GM04503 (cell line): ENCODE data around the gene SHROOM3.
"Not testable (repeated sequence)": the region's sequence is repeated elsewhere in the genome, so short reads cannot be mapped to it uniquely, and the experiment has no call there.

Experiments used
- DNase-seq: peaks from one replicate; pipeline ENCODE4 v3.0.0-alpha.2; 2012; ENCODE audit warnings: low read depth

Gene SHROOM3

GRCh38 chr4:76723924-76724323 lies 288.9 kb downstream of the SHROOM3 start:
- DNase-seq, result peak; percentile 69

- DNase-seq, result no peak
These were observed 290.0 kb downstream of the SHROOM3 start for GRCh38 chr4:76725039-76725438.

GRCh38 chr4:76726176-76726575 lies 291.1 kb downstream of the SHROOM3 start:
- DNase-seq, result no peak

GRCh38 chr4:76726631-76727030 lies 291.6 kb downstream of the SHROOM3 start:
- DNase-seq, result no peak

GRCh38 chr4:76727934-76728333 lies 292.9 kb downstream of the SHROOM3 start:
- DNase-seq, result not testable (repeated sequence)

GRCh38 chr4:76729460-76729859 lies 294.4 kb downstream of the SHROOM3 start:
- no peak for DNase-seq

- DNase-seq, result no peak
These were observed 295.0 kb downstream of the SHROOM3 start for GRCh38 chr4:76729980-76730379.

GRCh38 chr4:76732246-76732645 lies 297.2 kb downstream of the SHROOM3 start:
- DNase-seq, result no peak

GRCh38 chr4:76733068-76733771 lies 298.2 kb downstream of the SHROOM3 start:
- DNase-seq, result no peak

- no peak for DNase-seq
These were observed 301.4 kb downstream of the SHROOM3 start for GRCh38 chr4:76736414-76736813.

- no peak for DNase-seq
These were observed 302.2 kb downstream of the SHROOM3 start for GRCh38 chr4:76737180-76737579.

GRCh38 chr4:76737771-76738085 lies 302.7 kb downstream of the SHROOM3 start:
- no peak for DNase-seq

GRCh38 chr4:76738086-76738931 lies 303.3 kb downstream of the SHROOM3 start:
- peak; percentile 97 for DNase-seq

GRCh38 chr4:76740192-76740591 lies 305.2 kb downstream of the SHROOM3 start:
- no peak for DNase-seq

GRCh38 chr4:76740866-76741662 lies 306.0 kb downstream of the SHROOM3 start:
- DNase-seq, result no peak

- DNase-seq, result no peak
These were observed 306.6 kb downstream of the SHROOM3 start for GRCh38 chr4:76741663-76742020.

- DNase-seq, result no peak
These were observed 309.4 kb downstream of the SHROOM3 start for GRCh38 chr4:76744241-76744921.

- DNase-seq, result no peak
These were observed 310.2 kb downstream of the SHROOM3 start for GRCh38 chr4:76745240-76745639.

GRCh38 chr4:76747563-76747962 lies 312.5 kb downstream of the SHROOM3 start:
- DNase-seq, result no peak

- no peak for DNase-seq
These were observed 313.6 kb downstream of the SHROOM3 start for GRCh38 chr4:76748649-76749048.

- DNase-seq, result no peak
These were observed 314.3 kb downstream of the SHROOM3 start for GRCh38 chr4:76749355-76749754.

- DNase-seq, result no peak
These were observed 315.7 kb downstream of the SHROOM3 start for GRCh38 chr4:76750716-76751115.
